ENCODE measurements around the gene NID1. TPM values are rescaled to one million over a fixed set of nuclear protein-coding genes. Genes with fewer than 3 reads are reported as not detected.

The NID1 gene
- total and polyA plus RNA-seq, 9 of the 15 experiments (the other 6 are each of a cell fraction or from before 2014, with no cell fraction given), result 0.22 TPM; not detected in 8

DNA sequence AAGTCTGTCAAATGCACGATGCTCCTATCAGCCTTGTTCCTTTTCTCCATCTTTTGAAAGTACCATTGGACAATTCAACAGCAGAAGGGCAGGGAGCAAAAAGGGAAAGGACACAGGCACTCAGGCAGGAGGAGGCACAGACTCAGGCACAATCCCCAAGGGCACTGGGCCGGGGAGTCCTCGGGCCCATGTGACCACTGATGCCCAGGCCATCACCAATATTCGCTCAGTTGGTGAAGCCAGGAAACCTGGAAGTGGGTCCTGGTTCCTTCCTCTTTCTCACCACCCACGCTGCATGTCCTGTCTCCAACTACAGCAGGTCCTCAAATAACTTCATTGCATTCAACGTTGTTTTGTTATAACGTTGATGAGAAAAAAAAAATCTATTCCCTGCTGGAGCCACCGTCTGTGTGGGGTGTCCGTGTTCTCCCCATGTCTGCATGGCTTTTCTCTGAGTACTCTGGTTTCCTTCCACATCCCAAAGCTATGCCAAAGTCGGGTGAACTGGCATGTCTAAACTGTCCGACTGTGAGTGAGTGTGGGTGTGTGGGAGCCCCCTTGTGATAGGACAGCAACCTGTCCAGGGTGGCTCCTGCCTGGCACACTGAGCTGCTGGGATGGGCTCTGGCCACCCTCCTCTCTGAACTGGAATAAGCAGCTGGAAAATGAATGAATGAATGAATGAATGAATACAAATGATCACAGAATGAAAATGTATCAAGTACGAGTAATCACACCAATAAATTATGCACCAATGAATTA, 12.5 kb downstream of the NID1 start (continued):
- no peak for TF ChIP-seq ZBTB40 (IDR thresholded peaks at IDR 0.05)
- TF ChIP-seq ZBTB40 (CRISPR knock-in tag; IDR thresholded peaks at IDR 0.05), result no peak
- TF ChIP-seq, protein P1, sequence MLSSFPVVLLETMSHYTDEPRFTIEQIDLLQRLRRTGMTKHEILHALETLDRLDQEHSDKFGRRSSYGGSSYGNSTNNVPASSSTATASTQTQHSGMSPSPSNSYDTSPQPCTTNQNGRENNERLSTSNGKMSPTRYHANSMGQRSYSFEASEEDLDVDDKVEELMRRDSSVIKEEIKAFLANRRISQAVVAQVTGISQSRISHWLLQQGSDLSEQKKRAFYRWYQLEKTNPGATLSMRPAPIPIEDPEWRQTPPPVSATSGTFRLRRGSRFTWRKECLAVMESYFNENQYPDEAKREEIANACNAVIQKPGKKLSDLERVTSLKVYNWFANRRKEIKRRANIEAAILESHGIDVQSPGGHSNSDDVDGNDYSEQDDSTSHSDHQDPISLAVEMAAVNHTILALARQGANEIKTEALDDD (IDR thresholded peaks at IDR 0.05), result no peak
- no peak for TF ChIP-seq ZNF347 (CRISPR knock-in tag; IDR thresholded peaks at IDR 0.05; ENCODE audit: low read depth)
- no peak for TF ChIP-seq KLF10 (CRISPR knock-in tag; IDR thresholded peaks at IDR 0.05)
- no peak for TF ChIP-seq E2F4 (CRISPR knock-in tag; IDR thresholded peaks at IDR 0.05; ENCODE audit: low read depth)
- no peak for TF ChIP-seq TAF9B (IDR thresholded peaks at IDR 0.05; ENCODE audit: partially characterized antibody)

Data from K562 (cell line).